Stimulated activated CD4-positive, alpha-beta T cell treated with anti-CD3 and anti-CD28 coated beads, Interleukin-2, amount 100 ng/mL, for 24 hours (primary cell): Measurements from ENCODE around the gene GNAT3.

ENCODE experiments used
- DNase-seq, 2 donors: peaks; one replicate each; pipeline ENCODE4 v3.0.0-alpha.2; 2020

The GNAT3 gene

DNA sequence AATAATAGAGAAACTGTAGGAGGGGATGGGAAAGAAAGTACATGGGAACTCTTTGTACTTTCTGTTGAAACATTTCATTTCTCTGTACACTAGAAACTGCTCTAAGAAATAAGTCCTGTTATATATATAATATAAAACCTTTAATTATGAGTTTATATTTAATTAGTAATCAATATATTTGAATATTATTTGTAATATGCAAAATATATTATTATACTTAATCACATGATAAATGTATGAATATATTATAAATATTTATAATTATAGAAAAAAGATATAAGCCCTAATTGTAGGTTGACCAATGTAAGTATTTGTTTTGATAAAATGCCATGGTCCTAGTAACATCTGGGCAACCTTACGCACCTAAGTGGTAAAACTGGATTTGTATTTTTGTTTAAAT, 51.0 kb downstream of the GNAT3 start:
- no peak for DNase-seq

DNA sequence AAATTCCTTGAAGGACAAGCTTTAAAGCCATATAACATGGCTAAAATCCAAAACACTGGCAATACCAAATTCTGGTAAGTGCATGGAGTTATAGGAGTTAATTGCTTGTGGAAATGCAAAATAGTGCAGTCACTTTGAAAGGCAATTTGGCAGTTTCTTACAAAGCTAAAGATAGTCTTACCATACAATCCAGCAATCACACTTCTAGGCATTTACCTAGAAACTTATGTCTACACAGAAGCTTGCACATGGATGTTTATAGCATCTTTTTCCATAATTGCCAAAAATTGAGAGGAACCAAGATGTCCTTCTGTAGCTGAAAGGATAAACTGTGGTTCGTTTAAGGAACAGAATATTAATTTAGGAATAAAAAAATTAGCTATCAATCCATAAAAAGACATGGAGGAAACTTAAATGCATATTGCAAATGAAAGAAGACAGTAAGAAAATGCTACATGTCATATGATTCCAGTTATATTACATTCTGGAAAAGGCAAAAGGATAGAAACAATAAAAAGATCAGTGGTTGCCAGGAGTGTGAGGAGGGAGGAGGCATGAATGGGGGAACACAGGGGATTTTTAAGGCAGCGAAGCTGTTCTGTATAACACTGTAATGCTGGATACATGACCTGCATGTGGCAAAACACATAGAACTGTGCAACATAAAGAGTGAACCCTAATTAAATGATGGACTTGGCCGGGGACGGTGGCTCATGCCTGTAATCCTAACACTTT, 51.9 kb downstream of the GNAT3 start:
- no peak for DNase-seq

DNA sequence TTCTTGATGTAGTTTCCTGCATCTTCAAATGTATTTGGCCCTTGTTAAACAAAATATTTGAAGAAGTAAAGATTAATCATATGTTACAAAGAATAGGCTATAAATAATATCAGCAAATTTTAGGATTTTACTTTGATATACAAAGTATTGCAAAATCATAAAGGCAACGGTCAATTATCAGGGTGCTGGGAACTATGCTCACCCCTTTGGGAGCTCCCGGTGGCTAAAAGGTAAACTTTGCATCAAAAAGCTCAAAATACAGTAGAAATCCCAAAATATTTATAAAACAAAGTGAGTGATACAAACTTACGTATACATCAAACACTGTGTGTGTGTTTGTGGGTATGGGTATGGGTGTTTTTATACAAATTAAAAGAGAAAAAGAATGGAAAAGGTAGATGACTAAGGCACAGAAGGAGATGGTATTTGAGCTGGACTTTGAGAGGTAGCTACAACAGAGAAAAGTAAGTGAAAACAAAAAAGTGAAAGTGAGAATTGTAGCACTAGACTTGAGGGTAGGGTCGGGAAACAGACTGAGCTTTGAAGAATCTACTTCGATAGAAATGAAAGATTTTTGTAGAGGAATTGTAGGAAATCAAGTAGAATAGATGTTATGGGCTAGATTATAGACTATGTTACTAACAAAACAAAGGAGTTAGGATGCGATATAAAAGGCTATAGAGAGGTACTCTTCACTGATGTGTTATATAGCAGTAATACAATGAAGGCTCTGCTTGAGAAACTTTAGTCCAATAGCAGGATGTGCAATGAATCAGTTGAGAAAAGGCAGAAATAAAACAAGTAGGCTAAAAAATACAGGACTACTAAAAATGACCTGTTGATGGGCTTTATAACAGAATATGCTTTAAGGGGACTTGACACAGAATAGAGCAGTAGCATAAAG, 52.8 kb downstream of the GNAT3 start:
- no peak for DNase-seq

DNA sequence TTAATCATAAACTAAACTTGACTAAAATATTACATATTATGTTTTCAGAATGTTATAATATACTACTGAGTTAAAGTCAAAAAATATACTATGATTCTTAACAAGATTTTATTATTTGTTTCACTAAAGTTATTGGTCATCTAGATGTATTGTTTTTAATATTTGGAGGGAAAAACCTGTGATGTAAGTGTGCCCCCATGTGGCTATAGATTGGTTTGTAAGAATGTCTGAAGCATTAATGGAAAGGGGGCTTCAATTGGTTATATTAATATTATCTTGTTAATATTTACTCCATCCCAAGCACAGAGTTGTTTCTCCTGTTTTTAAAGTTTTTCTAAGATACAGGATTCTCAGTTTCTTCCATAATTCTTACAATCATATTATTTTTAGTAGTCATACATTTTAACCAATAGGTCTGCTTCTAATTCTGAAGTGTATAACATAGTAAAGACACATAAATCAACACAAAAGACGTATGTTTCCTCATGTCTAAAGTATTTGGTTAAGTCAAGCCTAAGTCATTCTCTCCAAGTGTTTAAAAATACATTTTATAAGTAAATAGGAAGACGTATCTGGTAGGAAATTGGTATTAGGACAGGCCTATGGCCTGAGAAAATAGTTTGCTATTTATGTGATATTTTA, 58.0 kb downstream of the GNAT3 start:
- DNase-seq: no peak

DNA sequence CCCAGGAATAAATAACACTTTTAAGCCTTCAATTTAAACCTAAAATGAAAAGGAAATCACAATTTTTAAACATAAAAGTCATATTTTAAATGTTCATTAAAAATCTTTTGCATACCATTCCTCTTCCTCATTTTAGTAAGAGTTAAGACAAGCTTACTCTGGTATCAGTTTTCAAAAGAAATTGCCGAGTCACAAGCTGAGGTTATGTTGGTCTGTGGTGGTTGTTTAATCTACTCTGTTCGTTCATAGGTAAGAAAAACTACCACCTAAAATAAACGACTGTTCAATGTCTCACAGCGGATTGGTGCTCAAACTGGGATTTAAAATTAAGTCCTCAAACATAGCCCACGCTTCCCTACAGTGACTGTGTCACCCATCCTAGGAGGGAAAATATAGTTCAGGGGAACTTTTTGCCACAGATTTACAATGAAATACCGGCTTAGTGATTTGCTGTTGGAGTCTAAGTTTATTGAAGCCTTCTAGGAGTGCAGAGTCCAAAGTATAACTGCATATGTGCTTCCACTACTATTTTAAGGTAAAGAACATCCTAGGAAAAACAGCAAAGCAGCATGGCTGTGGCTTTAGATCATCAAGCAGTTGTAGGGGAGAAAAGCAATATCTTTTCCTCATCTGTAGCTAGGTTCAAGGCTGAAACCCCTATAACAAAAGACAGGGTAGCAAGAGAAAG, 61.1 kb downstream of the GNAT3 start:
- DNase-seq: no peak

GRCh38 chr7:80449836-80450235, 62.0 kb downstream of the GNAT3 start:
- no peak for DNase-seq

- no peak for DNase-seq
These were observed 66.5 kb downstream of the GNAT3 start for GRCh38 chr7:80445351-80445750.

GRCh38 chr7:80444811-80445210, 67.1 kb downstream of the GNAT3 start:
- DNase-seq: no peak

- no peak for DNase-seq
These were observed 68.5 kb downstream of the GNAT3 start for GRCh38 chr7:80443325-80443724.

DNA sequence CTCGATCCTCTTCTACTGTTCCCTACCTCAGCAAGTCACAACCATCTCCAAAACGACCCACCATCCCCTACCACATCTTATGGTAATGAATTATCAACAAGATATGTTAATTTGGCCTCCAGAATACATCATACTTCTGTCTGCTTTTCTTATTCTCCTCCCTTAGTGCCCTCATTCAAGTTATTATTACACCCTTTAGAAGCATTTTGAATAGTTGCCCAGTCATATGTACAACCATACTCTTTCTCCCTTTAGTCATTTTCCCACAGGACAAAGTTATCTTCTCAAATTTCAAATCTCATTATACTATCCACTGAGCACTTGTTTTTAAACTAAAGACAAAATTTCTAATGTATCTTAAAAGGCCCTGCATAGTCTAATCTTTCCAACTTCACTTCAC, 71.0 kb downstream of the GNAT3 start:
- DNase-seq: no peak

GRCh38 chr7:80439894-80440821, 71.7 kb downstream of the GNAT3 start:
- DNase-seq: no peak

DNA sequence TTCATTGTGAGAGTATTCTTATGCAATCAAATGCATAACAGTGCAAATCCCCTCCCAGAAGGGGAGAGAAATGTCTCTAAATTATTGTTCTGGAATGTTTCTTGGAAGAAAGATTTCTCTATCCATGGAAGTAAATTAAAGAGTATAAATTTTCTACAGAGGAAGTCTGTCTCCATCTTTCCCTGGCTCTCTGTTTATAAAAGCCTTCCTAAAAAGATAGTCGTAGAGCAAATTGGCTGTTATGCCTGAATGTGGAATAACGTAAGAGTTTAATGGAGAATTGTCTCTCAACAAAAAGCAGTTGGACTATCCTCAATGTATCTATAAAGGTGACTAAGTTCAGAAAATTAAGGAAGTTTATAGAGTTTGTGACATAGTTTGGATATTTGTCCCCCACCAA, 76.3 kb downstream of the GNAT3 start:
- DNase-seq: no peak

GRCh38 chr7:80434047-80434446, 77.8 kb downstream of the GNAT3 start:
- DNase-seq: no peak

DNA sequence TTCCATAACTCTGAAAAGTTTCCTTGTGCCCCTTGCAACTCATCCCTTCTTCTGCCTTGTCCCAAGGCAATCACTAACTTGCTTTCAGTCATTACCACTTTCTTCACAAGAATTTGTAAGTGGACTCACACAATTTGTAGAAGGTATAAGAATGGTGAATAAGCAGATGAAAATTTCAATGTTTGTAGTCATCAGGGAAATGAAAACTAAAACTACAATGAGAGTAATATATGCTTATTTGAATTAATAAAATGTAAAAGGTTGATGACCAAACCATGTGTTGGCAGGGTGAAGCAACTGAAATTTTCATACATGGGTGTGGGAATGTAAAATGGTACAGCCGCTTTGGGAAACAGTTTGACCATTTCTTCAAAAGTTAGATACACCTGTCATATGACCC, 79.7 kb downstream of the GNAT3 start:
- no peak for DNase-seq

DNA sequence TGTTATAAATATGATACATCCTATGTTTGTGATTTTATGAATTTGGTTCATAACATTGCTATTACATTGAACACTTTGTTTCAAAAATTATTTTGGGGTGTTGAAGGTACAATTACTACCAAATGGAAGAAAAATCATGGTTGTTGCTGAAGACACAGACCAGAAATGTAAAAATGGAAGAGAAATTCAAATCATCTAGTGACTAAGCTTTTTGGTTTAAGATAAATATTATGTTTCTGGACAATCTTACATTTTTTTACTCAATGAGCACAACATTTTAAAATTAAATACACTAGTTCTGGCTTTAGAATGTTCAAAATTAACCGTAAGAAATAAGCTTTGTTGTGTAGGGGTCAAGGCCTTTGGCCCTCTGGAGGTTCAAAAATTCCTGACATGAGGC, 82.7 kb downstream of the GNAT3 start:
- DNase-seq: no peak

DNA sequence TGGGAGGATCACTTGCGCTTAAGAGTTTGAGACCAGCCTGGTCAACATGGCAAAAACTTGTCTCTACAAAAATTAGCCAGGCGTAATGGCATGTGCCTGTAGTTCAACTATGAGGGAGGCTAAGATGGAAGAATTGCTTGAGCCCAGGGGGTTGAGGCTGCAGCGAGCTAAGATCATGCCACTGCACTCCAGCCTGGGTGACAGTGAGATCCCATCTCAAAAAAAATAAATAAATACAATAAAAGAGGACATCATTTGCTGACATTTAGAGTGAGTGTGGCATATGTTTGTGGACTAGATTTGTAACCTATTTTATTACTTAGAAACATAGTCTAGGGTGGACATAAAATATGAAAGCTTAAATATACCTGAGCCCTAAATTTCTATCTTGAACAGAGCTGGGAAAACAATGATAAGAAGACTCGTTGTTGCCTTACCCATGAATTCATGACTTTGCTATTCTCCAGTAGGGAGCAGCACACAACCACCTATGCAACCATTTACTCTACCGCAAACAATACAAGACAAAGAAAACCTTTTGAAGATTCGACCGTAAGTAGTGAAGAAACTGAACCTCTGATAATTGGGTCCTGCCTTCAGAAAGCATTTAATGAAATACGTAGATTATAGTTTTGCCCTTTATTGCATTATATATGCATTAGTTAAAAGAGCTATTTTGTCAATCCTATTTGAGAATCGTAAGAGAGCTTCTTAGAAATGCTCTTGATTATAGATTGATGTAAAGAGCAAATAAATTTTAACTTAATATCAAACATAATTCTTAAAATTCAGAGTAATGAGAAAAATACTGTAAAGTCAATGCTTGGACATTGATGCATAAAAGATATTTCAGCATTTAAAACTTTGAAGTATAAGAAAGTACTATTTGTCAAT, 83.5 kb downstream of the GNAT3 start:
- DNase-seq: no peak

DNA sequence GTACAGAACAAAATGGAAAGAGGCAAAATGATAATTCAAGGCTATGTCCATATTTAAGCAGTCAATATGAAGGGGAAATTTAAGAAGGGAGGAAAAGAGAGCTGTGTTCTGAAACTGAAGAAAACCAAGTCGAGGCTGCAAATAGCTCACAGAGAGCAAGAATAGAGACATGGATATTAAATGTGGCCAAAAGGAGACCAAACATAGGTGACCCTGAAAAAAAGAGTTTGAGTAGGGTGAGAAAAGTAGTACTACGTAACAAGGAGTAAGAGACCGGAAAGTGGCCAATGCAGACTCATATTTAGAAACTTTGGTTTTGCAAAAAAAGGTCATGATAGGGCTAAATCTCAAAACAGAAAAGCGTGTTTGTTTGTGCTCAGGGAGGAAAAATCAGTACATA, 84.6 kb downstream of the GNAT3 start:
- DNase-seq: no peak

- no peak for DNase-seq
These were observed 91.0 kb downstream of the GNAT3 start for GRCh38 chr7:80420876-80421275.

GRCh38 chr7:80417211-80417793, 94.6 kb downstream of the GNAT3 start:
- DNase-seq: no peak

DNA sequence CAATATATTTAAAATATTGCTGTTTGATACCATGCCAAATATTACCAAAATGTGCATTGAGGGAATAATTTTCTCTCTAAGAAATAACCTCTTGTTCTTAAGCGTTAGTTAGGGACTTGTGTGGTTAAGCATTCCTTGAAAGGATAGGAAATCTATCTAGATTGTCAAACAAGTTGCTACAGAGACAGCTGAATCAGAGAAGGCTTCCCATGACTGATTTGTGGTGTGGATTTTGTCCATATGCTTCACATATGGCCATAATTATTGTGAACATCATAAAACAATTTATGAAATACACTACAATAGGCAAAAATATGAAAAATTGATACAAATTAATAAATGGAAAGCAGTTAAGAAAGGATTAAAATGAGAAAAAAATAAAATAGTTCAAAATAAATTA, 96.3 kb downstream of the GNAT3 start:
- no peak for DNase-seq

DNA sequence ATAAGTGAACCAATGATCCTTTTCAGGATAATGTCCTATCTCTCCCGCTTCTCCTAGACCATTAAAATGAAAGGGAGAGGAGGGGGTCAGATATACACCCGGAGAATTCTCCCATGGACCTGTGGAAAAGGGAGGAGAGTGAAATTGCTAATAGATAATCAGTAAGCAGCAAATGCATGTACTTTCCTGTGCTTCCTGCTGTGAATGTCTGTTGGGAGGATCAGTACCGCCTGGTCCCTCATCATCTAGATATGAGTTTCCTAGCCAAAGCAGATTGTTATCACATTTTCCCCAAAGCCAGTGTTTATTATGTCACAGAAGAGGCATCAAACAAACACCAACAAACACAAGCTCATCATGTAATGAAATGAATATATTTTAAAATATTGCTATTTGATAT, 96.8 kb downstream of the GNAT3 start:
- no peak for DNase-seq
